Measurements from ENCODE around the gene SULF2.

DNA sequence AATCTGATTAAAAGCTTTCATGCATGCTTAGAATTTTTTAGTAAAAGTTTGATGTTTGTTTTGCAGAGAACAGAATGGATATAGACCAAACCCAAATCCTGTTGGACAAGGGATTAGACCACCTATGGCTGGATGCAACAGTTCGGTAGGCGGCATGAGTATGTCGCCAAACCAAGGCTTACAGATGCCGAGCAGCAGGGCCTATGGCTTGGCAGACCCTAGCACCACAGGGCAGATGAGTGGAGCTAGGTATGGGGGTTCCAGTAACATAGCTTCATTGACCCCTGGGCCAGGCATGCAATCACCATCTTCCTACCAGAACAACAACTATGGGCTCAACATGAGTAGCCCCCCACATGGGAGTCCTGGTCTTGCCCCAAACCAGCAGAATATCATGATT, 150.0 kb downstream of the SULF2 start:
- TF ChIP-seq, protein P1, sequence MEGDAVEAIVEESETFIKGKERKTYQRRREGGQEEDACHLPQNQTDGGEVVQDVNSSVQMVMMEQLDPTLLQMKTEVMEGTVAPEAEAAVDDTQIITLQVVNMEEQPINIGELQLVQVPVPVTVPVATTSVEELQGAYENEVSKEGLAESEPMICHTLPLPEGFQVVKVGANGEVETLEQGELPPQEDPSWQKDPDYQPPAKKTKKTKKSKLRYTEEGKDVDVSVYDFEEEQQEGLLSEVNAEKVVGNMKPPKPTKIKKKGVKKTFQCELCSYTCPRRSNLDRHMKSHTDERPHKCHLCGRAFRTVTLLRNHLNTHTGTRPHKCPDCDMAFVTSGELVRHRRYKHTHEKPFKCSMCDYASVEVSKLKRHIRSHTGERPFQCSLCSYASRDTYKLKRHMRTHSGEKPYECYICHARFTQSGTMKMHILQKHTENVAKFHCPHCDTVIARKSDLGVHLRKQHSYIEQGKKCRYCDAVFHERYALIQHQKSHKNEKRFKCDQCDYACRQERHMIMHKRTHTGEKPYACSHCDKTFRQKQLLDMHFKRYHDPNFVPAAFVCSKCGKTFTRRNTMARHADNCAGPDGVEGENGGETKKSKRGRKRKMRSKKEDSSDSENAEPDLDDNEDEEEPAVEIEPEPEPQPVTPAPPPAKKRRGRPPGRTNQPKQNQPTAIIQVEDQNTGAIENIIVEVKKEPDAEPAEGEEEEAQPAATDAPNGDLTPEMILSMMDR (conservative IDR thresholded peaks at IDR 0.05), result no peak
- TF ChIP-seq EZH2 (IDR thresholded peaks at IDR 0.05; ENCODE audit: low read depth), result no peak

All from PC-9 (cell line).